KBM-7 (cell line): ENCODE measurements around the gene D2HGDH.
"Not testable (repeated sequence)": the region's sequence is repeated elsewhere in the genome, so short reads cannot be mapped to it uniquely, and the experiment has no call there.

Experiments
- DNase-seq: peaks from one replicate; pipeline ENCODE4 v3.0.0-alpha.2; 2015
- in situ Hi-C: fragments of 300-500 bp; cut with MboI; formaldehyde crosslinking; loops from 2 replicates; pipeline ENCODE4 v1.14.3; 2020; ENCODE audit warnings: low sequenced_read_pairs, low pct_unique_long_range_greater_than_20kb, mixed read lengths

The D2HGDH gene

GRCh38 chr2:241777170-241777685 is 42.8 kb downstream of the D2HGDH start:
- in situ Hi-C loops: no loop called here
- DNase-seq: no peak

- in situ Hi-C loops: no loop called here
- no peak for DNase-seq
These were observed 43.5 kb downstream of the D2HGDH start for GRCh38 chr2:241777686-241778627.

- no peak for DNase-seq
- in situ Hi-C loops: no loop called here
These were observed 46.6 kb downstream of the D2HGDH start for GRCh38 chr2:241780939-241781569.

GRCh38 chr2:241782053-241782452 is 47.6 kb downstream of the D2HGDH start:
- in situ Hi-C loops, DNase-seq: not testable (repeated sequence)

GRCh38 chr2:241788135-241788534 is 53.7 kb downstream of the D2HGDH start:
- DNase-seq: no peak
- in situ Hi-C loops: no loop called here

GRCh38 chr2:241788572-241788971 is 54.1 kb downstream of the D2HGDH start:
- peak; percentile 43 for DNase-seq
- in situ Hi-C loops: no loop called here

- in situ Hi-C loops, DNase-seq: not testable (repeated sequence)
These were observed 57.0 kb downstream of the D2HGDH start for GRCh38 chr2:241791385-241791784.

- DNase-seq: no peak
- in situ Hi-C loops: no loop called here
These were observed 59.0 kb downstream of the D2HGDH start for GRCh38 chr2:241793385-241793784.

- in situ Hi-C loops: no loop called here
- DNase-seq: no peak
These were observed 59.9 kb downstream of the D2HGDH start for GRCh38 chr2:241794250-241794823.

- DNase-seq: no peak
- in situ Hi-C loops: no loop called here
These were observed 60.9 kb downstream of the D2HGDH start for GRCh38 chr2:241795021-241795999.

GRCh38 chr2:241796209-241796608 is 61.8 kb downstream of the D2HGDH start:
- no peak for DNase-seq
- in situ Hi-C loops: no loop called here

- no peak for DNase-seq
- in situ Hi-C loops: no loop called here
These were observed 62.2 kb downstream of the D2HGDH start for GRCh38 chr2:241796610-241797138.

- in situ Hi-C loops: no loop called here
- DNase-seq: no peak
These were observed 63.1 kb downstream of the D2HGDH start for GRCh38 chr2:241797441-241798080.

GRCh38 chr2:241798081-241798630 is 63.7 kb downstream of the D2HGDH start:
- in situ Hi-C loops: no loop called here
- no peak for DNase-seq

GRCh38 chr2:241798631-241799521 is 64.4 kb downstream of the D2HGDH start:
- in situ Hi-C loops: no loop called here
- DNase-seq: no peak

GRCh38 chr2:241799522-241800197 is 65.2 kb downstream of the D2HGDH start:
- in situ Hi-C loops: no loop called here

More at GRCh38 chr2:241799522-241800197, 65.2 kb downstream of the D2HGDH start:
- DNase-seq: no peak
